HG03558 (cell line): ENCODE data around the gene RNF150.

Experiments
- ATAC-seq: cut with Tn5 transposase; IDR thresholded peaks from one replicate; pipeline ENCODE4 v1.9.1; 2021; ENCODE audit warnings: moderate number of reproducible peaks; ENCODE audit not compliant: unreplicated experiment; ENCODE audit errors: extremely low read depth

RNF150 gene

GRCh38 chr4:140994015-140994414, 139.3 kb downstream of the RNF150 start:
- no peak for ATAC-seq

DNA sequence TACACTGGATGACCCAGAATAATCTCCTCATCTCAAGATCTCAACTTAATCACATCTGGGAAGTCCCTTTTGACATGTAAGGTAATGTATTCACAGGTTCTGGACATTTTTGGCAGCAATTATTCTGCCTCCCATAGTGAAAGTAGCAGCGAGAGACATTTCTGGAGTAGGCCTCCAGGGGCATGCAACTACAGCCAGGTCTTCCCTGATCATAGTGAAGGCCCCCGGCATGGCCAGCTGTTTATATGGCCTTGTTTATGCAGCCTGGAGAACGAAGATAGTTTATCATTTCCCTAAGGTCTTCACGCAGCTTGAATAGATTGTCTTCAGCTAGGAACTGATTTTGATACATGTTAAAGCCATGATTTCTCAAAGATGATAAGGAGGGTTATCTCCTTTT, 139.9 kb downstream of the RNF150 start:
- ATAC-seq = no peak

- ATAC-seq = no peak
Observed at GRCh38 chr4:140989944-140990343, 143.3 kb downstream of the RNF150 start.

- ATAC-seq = no peak
Observed at GRCh38 chr4:140986045-140986444, 147.2 kb downstream of the RNF150 start.

DNA sequence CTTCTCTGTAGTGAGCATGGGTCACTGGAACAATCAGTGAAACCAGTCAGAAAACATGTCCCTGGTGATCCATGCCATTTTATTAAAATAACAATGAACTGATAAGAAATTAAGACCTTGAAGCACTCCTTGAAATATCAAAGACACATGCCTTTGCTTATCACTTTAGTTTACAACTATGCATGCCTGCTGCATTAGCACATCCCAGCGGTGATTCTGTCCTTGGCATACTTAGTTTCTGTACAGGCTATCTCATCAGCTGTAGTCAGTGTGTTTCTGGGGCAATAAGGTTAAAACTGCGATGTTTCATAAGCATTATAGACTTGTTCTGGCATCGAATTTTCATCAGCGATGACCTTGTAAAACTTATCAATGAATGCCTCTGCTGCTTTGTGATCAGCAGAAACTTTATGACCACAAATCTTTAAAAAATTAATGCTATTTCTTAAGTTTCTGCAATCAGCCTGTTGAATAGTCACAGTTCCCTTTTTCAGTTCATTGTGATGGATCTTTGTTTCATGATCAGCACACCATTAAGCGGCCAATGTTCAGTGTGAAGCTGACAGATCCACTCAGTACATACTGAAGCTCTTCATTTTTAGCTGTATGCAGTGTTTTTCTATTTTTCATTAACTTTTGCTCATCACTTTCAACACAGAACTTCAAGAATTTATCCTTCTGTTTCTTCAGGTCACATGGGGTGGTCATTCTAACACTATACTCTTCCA, 150.5 kb downstream of the RNF150 start:
- ATAC-seq = no peak

- ATAC-seq = no peak
Observed at GRCh38 chr4:140980426-140981200, 152.7 kb downstream of the RNF150 start.

DNA sequence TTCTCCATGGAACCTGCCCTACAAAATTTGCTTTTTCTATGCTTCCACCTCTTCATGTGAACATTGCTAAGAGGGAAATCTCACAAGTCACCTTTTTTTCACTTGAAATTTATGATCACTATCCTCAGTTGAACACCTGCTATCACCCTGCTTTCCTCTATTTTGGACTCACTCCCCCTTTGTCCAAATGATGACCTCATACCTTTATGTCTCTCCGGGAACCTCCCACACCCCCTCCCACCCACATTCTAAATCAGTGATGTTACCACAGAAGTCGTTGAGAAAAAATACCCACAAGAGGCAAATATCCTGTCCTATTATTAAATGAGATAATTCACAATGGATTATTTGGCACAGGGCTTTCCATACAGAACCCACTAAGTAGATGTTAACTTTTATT, 156.5 kb downstream of the RNF150 start:
- ATAC-seq = no peak

DNA sequence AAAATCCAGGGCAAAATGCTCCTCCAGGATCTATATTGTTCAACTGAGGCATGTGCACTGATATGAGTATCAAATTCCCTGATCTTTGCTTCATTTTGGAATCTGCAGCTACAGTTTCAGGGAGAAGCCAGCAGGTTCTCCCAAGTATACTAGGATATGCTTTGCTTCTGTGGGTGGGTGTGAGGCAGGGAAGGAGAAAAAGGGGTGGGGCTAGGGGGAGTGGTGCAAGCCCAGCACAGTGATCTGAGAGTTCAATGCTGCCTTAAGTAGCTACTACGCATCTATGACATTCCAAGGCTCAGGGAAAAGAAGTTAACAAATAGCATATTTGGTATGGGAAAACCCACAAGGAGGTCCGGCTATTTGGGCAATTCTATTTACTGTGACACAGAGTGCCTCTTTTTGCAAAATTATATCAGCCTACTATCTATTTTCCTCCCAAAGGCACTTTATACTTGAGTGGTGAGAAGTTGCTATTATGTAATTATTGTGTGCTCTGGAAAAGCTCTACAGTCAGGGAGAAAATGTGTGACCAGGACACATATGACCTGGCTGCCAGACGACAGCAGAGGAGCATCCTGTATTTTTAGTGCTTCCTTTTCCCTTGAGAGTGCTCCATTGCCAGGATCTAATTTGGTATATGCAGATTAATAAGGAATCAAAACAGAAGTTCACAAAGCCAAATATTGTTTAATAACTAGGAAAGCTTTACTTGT, 162.0 kb downstream of the RNF150 start:
- no peak for ATAC-seq

- no peak for ATAC-seq
Observed at GRCh38 chr4:140969296-140969695, 164.0 kb downstream of the RNF150 start.

- no peak for ATAC-seq
Observed at GRCh38 chr4:140968371-140968770, 164.9 kb downstream of the RNF150 start.

DNA sequence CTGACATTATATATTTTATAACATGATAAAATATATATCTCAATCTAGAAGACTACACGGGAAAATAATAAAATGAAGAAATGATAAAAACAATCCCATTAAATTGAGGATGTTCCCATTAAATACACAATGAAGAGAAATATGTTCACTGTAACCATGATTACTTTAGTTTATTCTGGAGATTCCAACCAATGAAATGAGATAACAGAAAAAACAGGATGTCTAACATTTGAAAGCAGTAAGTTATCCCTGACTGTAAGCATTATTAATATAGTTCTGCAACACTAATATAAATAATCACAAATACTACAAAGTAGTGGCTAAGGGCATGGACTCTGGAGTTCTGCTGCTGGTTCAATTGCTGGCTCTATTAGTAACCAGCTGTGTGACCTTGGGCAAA, 169.4 kb downstream of the RNF150 start:
- ATAC-seq = no peak

GRCh38 chr4:140955641-140956040, 177.6 kb downstream of the RNF150 start:
- ATAC-seq = no peak

DNA sequence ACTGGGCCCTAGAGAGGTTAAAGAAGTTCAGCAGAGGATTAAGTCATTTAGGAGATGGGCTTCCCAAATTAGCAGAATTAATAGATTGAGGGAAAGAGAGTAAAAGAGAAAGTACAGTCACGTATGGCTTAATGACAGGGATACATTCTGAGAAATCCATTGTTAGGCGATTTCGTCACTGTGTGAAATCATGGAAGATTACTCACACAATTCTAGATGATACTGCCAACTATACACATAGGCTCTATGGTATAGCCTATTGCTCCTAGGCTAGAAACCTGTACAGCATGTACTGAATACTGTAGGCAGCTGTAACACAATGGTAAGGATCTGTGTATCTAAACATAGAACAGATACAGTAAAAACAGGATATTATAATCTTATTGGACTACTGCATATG, 180.6 kb downstream of the RNF150 start:
- no peak for ATAC-seq

DNA sequence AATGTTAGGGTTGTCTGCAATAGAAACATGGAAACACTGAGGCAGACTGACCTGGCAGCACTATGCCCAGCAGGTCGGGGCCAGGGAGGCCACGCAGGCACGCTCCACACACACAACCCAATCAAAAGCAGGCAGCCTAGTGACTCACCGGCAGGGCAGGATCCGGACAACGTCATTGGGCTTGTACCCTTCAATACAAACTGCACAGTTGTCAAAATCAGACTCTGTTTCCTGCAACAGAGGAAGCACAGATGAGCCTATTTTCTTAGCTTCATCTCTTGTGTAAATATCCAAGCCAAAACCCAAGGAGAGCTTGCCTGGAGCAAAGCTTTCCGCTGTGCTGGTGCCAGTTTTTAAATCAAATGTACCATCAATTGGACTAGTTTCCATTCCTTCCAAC, 185.8 kb downstream of the RNF150 start:
- ATAC-seq = no peak

GRCh38 chr4:140945106-140945505, 188.2 kb downstream of the RNF150 start:
- ATAC-seq = no peak

DNA sequence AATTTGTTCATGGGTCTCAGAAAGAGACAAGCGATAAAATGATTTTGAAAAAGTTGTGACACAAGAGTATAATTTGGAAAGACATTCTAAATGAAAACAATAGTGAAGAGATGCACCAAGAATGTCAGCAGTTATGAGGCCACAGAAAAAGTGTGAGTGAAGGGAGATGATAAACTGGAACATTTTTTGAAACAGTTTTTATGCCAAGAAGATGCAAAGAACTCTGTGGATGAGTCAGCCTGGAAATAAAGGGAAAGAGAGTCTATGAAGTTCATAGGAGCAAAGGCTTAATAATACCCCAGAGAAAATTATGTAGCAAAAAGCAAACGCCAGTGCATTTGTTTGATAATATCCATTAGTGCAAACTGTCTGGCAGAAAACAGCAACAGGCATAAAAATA, 188.7 kb downstream of the RNF150 start:
- no peak for ATAC-seq

GRCh38 chr4:140944199-140944515, 189.1 kb downstream of the RNF150 start:
- no peak for ATAC-seq

DNA sequence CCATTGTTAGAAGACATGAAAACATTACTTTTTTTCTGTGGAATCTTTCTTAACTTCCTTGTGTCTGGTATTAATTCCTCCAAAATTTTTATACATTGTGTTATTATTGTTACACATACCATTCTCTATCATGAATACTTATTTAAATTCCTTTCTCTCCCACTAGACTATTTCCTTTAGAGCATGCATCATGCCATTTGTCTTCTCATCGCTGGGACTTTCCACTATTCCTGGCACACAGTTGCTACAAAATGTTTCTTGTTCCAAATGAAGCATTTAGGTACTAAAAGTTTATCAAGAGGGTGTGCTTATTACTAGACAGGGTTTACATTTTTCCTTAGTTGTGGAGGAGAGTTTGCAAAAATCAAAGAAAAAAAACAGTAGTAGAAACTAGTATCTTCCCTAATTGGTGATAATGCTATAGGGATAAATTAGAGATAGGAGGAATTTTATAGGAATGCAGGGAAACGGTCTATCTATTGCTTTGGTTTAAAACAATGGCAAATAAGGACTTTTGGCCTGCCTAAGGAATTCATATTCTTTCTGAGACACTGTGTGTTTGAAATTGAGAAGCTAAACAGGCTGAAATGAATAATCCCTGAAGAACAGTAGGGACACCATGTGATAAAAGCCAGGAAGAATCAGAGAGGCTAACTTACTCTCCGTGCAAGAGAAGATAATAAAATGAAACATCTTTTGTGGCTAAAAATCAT, 189.6 kb downstream of the RNF150 start:
- no peak for ATAC-seq

GRCh38 chr4:140940589-140940988, 192.7 kb downstream of the RNF150 start:
- ATAC-seq = no peak

GRCh38 chr4:140937866-140938265, 195.4 kb downstream of the RNF150 start:
- ATAC-seq = no peak

- ATAC-seq = no peak
Observed at GRCh38 chr4:140935254-140935653, 198.0 kb downstream of the RNF150 start.
